ENCODE measurements around the gene PILRB.
A peak's percentile ranks its signal among the peaks of the same experiment; 100 is the strongest.
"Not testable (repeated sequence)": the region's sequence is repeated elsewhere in the genome, so short reads cannot be mapped to it uniquely, and the experiment has no call there.

PILRB gene

DNA sequence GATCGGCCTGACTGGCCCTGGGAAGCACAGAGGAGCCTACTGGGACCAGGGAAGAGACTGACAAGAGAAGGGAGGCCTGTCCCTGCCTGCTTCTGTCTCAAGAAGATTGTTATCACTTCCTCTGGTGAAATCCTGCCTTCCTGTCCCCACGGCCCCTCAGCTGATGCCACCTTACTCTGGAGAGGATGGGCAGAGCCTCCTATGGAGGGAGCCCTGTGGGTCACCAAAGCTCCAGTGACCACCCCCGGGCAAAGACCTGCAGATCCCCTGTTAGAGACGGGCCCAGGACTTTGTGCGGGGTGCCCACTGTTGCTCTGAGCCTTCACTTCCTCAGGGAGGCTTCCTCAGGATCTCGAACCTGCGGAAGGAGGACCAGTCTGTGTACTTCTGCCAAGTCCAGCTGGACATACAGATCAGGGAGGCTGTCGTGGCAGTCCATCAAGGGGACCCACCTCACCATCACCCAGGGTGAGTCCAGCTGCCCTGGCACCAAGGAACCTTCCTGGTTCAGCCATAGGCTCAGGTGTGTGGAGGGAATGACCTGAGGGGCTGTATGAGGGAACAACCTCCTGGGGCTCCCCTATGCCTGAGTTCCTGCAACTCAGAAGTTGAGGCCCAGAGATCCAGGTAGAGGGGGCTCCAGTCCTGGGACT, 1.4 kb upstream of the PILRB start:
- DNase-seq: no peak

DNA sequence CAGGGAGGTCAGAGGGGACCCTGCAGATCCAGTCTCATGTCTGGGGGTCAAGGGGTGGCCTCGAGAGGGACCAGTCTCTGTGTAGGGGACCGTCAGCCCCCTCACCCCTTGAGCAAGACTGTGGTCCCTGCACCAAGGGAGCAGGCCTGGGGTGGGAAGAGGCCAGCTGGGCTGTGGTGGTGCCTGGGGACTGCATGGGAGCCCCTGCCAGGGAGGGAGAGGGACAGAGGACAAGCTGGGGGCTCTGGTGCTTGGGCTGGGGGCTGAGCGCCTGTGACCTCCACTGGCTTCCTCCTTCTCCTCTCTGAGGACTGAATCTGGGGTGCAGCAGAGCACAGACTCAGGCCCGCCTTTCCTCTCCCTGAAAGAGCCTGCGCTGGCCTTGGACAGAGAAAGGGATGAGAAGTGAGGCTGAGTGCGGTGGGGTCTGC, 771 bp upstream of the PILRB start:
- DNase-seq: no peak

DNA sequence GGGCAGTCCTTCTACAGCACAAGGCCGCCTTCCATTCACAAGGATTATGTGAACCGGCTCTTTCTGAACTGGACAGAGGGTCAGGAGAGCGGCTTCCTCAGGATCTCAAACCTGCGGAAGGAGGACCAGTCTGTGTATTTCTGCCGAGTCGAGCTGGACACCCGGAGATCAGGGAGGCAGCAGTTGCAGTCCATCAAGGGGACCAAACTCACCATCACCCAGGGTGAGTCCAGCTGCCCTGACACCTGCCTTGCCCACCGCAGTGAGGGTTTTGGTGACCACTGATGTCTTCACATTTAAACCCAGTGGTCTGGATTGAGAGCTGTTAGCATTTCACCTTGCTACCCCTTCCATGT, 918 bp downstream of the PILRB start:
- no peak for DNase-seq

DNA sequence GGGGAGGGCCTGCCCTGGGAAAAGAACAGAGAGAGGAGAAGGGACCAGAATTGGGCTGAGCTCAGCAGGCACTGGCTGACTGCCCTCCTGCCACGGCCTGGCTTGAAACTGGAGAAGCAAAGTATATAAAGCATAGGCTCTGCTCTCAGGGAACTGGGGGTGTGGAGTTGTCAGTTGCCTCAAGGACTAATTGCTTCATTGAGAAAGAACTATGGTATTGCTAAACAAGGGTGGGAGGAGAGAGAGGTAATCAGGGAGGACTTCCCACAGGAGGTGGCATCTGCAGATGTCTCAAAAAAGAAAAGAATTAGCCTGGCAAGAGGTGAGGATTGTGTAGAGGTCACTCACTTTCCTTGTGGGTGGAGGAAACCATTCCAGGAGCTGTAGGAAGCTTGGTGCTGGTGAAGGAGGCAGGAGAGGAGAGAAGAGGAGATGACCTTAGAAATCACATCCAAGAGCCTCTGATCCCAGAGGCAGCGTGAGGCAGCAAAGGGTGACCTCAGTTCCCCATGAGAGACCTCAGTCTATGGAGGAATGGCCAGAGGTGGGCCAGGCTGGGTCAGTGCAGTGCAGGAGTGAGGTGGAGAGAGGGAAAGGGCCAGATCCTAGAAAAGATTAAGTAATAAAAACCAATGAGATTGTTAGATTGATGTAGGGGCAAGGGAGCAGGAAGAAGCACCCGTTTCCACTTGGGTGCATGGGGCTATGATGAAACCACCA, 2.4 kb downstream of the PILRB start:
- DNase-seq: no peak

DNA sequence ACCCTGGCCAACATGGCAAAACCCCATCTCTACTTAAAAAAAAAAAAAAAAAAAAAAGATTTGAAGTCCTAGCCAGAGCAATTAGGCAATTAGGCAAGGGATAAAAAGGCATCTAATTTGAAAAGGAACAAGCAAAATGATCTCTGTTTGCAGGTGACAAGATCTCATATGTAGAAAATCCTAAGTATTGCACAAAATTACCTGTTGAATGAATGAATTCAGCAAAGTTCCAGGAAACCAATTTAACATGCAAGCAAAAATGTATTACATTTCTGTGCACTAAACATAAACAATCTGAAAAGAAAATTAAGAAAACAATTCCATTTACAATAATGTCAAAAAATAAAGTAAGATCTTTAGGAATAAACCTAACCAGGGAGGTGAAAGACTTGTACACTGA, 5.2 kb downstream of the PILRB start:
- DNase-seq: no peak

DNA sequence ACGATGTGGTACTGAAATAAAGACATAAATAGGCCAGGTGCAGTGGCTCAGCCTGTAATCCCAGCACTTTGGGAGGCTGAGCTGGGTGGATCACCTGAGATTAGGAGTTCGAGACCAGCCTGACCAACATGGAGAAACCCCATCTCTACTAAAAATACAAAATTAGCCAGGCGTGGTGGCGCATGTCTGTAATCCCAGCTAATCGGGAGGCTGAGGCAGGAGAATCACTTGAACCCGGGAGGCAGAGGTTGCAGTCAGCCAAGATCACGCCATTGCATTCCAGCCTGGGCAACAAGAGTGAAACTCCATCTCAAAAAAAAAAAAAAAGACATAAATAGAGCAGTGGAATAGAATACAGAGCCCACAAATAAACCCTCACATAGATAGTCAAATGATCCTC, 5.9 kb downstream of the PILRB start:
- DNase-seq: not testable (repeated sequence)

DNA sequence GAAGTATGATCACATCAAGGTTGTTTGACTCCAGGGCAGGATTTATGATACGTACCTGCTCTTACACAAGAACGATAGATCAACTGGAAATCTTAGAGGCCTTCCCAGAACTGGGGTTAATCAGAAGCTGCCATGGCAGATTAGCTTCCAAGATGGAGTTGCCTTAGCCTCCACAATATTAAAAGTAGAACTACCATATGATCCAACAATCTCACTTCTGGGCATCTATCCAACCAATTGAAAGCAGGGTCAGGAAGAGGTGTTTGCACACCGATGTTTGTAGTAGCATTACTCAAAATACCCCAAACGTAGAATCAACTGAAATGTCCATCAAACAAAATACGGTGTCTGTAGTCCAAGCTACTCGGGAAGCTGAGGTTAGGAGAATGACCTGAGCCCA, 6.6 kb downstream of the PILRB start:
- no peak for DNase-seq

DNA sequence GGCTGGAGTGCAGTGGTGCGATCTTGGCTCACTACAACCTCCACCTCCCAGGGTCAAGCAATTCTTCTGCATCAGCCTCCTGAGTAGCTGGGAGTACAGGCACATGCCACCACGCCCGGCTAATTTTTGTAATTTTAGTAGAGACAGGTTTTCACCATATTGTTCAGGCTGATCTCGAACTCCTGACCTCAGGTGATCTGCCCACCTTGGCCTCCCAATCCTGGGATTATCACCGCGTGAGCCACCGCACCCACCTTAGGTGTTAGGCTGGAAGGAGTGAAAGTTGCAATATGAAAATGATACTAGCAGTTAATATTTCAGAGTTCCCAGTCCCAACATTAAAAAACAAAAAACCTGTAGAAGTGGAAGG, 8.1 kb downstream of the PILRB start:
- not testable (repeated sequence) for DNase-seq

DNA sequence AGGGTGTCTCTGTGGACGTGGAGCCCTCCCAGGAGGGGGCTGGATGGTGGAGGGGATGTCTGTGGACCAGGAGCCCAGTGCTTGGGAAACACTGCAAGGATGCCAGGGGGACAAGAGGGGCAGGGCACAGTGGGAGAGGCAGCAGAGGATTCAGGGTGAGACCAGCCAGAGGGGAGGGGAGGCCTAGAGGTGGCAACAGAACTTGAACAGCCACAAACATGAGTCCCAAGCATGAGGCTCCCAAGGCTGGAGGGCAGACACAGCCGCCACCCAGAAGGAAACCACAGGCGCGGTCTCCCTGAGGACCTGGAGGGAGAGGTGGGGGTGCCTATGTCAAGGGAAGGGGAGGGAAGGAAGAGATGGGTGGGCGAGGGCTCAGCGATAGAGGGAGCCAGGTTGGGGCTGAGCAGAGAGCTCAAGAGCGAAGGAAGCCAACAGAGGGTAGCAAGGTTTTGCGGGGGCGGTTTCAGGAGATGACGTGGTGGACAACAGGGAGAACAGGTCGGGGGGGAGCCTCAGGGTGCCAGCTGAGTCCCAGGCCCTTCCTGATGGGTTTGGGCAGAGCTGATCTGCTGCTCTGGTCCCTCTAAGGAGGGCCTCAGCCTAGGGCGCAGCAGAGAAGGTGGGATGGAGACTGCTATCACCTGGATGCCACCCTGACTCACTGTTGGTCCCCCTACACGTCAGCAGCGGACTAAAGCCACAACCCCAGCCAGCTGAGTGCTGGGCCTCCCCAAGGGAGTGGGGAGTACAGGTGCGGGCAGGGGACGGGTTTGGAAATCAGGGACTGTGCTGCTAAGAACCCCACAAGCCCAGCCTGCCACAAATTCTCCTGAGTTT, 8.7 kb downstream of the PILRB start:
- no peak for DNase-seq

DNA sequence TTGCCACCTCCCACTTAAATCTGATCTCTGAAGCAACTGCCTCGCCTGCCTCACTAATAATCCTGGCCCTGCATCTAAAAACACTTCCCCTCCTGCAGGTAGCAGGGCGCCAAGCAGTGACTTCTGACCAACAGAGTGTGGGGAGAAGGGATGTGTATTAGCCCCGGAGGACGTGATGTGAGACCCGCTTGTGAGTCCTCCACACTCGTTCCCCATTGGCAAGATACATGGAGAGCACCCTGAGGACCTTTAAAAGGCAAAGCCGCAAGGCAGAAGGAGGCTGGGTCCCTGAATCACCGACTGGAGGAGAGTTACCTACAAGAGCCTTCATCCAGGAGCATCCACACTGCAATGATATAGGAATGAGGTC, 9.3 kb downstream of the PILRB start:
- DNase-seq: no peak

DNA sequence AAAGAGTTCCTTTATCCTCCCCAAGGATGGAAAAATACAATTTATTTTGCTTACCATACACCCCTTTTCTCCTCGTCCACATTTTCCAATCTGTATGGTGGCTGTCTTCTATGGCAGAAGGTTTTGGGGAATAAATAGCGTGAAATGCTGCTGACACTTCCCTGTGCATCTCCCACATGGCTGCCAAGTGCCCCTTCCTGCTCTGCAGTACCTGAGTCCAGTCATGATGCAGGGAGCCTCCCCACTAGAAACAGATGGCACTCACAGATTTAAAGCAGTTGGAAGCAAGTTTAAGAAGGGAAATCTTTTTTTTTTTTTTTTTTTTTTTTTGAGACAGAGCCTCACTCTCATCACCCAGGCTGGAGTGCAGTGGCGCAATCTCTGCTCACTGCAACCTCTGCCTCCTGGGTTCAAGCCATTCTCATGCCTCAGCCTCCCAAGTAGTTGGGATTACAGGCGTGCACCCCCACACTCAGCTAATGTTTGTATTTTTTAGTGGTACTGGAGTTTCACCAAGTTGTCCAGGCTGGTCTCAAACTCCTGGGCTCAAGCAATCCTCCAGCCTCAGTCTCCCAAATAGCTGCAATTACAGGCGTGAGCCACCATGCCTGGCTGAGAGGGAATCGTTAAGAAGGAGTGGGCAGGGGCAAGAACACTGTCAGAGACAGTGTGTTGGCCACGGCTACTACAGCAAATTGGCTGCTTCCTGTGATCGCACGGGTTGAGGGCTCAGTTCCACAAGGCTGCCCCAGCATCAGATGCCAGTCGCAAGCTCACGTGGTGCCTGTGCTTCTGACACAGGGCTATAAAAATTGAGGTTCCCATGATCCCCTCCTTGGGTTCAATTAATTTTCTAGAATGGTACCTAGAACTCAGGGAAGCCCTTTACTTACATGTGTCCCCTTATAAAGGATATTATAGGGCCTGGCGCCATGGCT, 10.0 kb downstream of the PILRB start:
- no peak for DNase-seq

DNA sequence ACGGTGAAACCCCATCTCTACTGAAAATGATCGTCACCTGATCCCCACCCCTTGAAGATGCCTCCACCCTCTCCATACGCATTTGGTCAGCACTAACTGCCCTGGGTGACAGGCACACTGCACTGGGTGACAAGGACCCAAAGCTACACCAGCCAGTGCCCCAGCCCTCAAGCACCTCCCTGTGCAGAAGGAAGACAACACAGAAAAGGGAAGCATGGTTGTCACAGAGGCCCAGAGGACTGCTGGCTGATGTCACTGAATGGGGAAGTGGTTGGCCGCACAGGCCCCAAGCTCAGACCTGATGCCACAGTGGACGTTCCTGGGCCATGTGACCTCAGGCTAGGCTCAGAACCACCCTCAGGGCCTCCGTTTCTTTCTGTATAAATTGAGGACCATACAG, 11.2 kb downstream of the PILRB start:
- no peak for DNase-seq

DNA sequence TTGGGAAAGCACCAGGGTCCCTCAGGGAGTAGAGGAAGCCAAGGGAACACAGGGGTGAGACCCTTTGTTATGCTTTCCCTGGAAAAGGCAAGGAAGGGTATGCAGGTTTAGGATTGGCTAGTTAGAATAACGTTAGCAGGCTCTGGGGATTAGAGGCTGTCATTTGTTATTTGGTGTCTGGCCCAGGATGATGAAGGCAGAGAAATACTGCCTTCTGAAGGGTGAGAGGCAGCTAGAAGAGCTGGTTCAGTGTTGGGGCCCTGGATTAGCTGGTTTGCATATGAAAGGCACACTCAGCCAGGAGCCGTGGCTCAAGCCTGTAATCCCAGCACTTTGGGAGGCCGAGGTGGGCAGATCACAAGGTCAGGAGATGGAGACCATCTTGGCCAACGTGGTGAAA, 12.4 kb downstream of the PILRB start:
- DNase-seq: no peak

DNA sequence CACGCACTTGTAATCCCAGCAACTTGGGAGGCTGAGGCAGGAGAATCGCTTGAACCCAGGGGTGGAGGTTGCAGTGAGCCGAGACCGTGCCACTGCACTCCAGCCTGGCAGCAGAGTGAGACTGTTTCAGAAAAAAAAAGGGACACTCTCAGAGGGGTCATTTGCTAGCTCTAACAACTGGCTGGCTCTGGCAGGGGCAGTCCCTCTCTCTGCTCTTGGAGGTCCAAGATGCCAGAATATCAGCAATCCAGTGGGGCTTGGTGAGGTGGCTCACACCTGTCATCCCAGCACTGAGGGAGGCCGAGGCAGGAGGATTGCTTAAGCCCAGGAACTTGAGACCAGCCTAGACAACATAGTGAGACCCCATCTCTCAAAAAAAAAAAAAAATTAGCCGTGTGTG, 12.8 kb downstream of the PILRB start:
- DNase-seq: no peak

DNA sequence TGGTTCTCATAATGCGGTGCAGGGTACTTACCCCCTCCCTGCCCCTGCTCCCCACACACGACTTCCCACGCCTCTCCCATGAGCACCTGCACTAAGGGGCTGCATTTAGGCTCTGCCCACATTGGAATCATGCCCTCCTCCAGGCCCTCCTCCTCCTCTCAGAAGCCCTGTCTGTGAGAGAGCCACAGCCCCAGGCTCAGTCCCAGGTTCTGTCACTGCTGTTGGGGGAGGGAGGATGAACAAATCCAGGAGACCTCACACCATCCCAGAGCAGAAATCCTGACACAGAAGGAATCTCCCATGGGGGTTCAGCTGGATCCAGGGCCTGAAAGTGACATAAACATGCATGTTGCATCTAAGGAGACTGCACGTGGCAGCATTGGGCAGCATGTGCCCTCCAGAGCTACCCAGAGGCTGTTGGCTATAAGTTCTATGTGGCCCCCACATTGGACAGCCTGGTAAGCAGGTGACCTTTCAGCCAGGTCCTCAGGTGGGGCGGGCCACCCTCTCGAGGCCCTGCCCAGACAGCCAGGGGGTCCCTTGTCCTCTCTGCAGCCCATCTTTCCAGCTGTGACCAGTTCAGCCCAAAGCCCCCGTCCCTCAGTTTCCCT, 13.7 kb downstream of the PILRB start:
- DNase-seq: peak; percentile 7

DNA sequence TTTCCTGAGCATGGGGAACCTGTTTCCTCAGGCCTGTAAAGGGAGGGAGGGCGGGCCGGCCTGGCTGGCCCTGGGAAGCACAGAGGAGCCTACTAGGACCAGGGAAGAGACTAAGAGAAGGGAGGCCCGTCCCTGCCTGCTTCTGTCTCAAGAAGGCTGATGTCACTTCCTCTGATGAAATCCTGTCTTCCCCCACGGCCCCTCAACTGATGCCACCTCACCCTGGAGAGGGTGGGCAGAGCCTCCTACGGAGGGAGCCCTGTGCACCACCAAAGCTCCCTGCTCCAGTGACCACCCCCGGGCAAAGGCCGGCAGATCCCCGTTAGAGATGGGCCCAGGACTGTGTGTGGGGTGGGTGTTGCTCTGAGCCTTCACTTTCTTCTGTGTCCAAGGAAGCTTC, 14.3 kb downstream of the PILRB start:
- peak; percentile 46 for DNase-seq

DNA sequence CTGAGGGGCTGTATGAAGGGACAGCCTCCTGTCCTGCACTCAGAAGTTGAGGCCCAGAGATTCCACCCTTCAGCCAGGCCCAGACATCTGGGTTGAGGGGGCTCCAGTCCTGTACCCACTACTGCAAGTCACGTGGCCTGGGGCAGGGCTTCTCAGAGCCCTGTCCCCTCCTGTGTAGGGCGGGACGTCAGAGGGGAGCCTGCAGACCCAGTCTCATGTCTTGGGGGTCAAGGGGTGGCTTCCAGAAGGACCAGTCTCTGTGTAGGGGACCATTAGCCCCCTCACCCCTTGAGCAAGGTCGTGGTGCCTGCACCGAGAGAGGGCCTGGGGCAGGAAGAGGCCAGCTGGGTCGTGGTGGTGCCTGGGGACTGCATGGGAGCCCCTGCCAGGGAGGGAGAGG, 14.8 kb downstream of the PILRB start:
- no peak for DNase-seq

DNA sequence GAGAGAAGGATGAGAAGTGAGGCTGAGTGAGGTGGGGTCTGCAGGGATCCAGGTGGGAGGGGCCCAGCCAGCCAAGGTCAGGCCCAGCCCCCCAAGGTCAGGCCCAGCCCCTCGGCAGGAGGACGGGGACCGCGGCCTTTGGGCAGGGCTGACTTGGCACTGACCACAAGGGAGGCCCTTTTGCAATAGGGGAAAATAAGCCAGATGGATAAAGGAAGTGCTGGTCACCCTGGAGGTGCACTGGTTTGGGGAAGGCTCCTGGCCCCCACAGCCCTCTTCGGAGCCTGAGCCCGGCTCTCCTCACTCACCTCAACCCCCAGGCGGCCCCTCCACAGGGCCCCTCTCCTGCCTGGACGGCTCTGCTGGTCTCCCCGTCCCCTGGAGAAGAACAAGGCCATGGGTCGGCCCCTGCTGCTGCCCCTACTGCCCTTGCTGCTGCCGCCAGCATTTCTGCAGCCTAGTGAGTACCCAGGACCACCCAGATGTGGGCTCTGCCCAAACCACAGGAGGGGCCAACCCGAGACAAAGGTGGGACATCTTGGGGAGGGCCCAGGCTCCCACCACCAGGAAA, 15.4 kb downstream of the PILRB start, which contains the start of gene PILRA:
PILRA (plus strand) TSS at position 227 of the 571 bp plus-strand sequence; CDS start at position 397, 170 bp downstream.
- no peak for DNase-seq

DNA sequence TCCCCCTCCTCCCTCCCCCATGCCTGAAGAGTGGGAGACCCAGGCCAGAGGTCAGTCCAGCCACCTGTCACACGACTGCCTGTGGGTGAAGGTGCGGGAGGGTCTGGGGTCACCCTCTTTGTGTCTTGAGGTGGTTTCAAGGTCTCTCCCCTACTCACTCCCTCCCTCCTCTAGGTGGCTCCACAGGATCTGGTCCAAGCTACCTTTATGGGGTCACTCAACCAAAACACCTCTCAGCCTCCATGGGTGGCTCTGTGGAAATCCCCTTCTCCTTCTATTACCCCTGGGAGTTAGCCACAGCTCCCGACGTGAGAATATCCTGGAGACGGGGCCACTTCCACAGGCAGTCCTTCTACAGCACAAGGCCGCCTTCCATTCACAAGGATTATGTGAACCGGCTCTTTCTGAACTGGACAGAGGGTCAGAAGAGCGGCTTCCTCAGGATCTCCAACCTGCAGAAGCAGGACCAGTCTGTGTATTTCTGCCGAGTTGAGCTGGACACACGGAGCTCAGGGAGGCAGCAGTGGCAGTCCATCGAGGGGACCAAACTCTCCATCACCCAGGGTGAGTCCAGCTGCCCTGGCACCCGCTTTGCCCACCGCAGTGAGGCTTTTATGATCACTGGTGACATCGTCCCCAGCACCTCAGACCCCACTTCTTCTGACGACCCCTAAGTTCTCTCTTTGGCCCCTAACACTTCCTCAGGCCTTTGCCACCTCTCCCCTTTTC, 16.1 kb downstream of the PILRB start:
- DNase-seq: not testable (repeated sequence)

DNA sequence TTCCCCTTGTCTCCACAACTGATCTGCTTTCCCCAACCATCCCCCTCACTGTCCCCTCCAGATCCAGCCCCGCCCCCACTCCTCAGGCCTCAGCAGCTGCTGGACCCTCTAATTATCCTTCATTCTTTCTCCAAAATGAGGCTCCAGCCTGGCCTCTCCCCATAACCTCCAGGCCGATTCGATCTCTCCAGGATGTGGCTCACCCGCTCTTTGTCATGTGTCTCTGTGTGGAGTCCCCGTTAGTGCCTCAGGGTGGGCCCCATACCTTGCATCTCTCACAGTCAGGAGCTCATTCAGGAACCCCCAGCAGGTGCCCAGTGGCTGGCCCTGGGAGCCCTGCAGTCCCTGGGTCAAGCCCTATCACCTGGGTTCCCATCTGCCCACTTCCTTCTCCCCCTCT, 16.7 kb downstream of the PILRB start:
- no peak for DNase-seq

DNA sequence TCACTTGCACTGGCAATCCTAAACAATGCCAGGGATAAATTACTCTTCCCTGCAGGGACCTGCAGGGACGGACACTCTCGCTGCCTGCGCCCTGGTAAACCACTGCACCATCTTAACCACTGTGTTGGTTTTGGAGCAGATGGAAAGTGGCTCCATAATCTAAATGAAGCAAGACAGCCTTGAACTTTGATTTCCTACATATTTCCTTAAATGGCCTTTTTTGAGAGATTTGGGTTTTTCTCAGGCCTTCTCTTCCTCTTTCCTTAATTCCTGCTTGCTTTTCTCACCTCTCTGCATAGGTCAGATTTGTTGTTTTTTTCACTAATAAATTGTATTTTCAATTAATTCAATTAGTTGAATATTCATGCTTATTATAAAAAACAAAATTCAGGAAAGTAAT, 18.1 kb downstream of the PILRB start:
- no peak for DNase-seq

Data from fibroblast of skin of scalp (primary cell).